ENCODE measurements around the gene TSPAN9. TPM values are rescaled to one million over a fixed set of nuclear protein-coding genes. Genes with fewer than 3 reads are reported as not detected.

Gene TSPAN9
- total RNA-seq, 1 experiment from 2014 or later = 13.2 TPM

DNA sequence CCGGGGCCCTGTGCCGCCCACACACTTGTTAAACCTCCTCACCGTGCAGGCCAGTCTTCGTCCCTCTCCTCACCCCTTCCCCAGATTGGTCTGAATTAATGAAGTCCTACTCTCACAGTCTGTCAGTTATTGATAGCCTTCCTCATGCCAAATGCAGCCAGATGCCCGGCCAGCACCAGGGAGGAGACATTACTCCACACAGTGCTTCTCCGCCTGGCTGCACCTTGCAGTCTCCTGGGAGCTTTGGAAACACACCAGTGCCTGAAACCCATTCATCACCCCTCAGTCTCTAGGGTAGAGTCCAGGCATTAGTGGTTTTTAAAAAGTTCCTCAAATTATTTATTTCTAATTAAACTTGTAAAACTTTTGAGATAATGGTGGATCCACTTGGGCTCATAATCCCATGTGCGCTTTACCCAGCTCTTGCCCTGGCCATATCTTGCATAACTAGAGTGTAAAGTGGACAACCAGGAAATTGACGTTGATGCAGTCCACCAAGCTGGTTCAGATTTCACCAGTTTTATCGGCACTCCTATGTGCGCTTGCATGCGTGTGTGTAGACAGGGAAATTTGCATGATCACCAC lies 38.2 kb upstream of the TSPAN9 start:
- no peaks in the 10 kb centered on the region for H3K27me3 ChIP-seq (ENCODE audit: insufficient read depth, low read length)
- no TSS peak for BruUV-seq (replicated peaks)
- no peaks in the 10 kb centered on the region for H3K9me3 ChIP-seq (ENCODE audit: control insufficient read depth in 1 of 2, insufficient read depth in 1 of 2, low read depth in 1 of 2, low read length in 2 of 2)
- H4K20me1 ChIP-seq (ENCODE audit: insufficient read depth) = no peaks in the 10 kb centered on the region
- CTCF ChIA-PET = no interaction called here
- TF ChIP-seq SRF (IDR thresholded peaks at IDR 0.05; ENCODE audit: low read depth) (no peak), EZH2phosphoT487 (IDR thresholded peaks at IDR 0.05; ENCODE audit: borderline replicate concordance) (no peak), YY1 (IDR thresholded peaks at IDR 0.05; ENCODE audit: extremely low read depth, insufficient replicate concordance, low read depth, low read length) (no peak)
- peaks cover 4 to 23% of the 10 kb centered on the region in 2 experiments; a peak in 2 of 4 replicates for H3K36me3 ChIP-seq (ENCODE audit: control insufficient read depth in 1 of 2, insufficient read depth in 2 of 2, low read length in 2 of 2)
- no peaks in the 10 kb centered on the region for H3K79me2 ChIP-seq (ENCODE audit: insufficient read depth, low read length)
- H3K4me1 ChIP-seq (ENCODE audit: control insufficient read depth in 1 of 2, insufficient read depth in 2 of 2, low read length in 2 of 2) = peaks cover 0 to under 1% of the 10 kb centered on the region in 2 experiments; a peak in 1 of 4 replicates
- POLR2A ChIA-PET = no interaction called here
- DNase-seq (ENCODE audit: low read depth, low spot score) (no peak), ATAC-seq (no peak)
- no peak overlapping the region for H2AFZ ChIP-seq (ENCODE audit: low read depth, low read length, poor library complexity, severe bottlenecking)
- no peaks in the 10 kb centered on the region for H3K9me2 ChIP-seq (ENCODE audit: insufficient read depth)
- H3K9ac ChIP-seq (ENCODE audit: low read length) = no peak overlapping the region
- H3K4me2 ChIP-seq (ENCODE audit: low read length) = no peak overlapping the region
- H3K4me3 ChIP-seq (replicated peaks in 1 of 2; ENCODE audit: low read depth in 1 of 2, low read length in 2 of 2) = no peak overlapping the region
- intact Hi-C loops (cut with micrococcal nuclease) = no loop called here
- RAD21 ChIA-PET (ENCODE audit: low non-redundant PET in 1 of 2, low total read pairs in 2 of 2, uncharacterized antibody in 2 of 2, unreplicated experiment in 2 of 2) = no interaction called here
- no peak overlapping the region for H3K27ac ChIP-seq (ENCODE audit: low read depth, low read length)

DNA sequence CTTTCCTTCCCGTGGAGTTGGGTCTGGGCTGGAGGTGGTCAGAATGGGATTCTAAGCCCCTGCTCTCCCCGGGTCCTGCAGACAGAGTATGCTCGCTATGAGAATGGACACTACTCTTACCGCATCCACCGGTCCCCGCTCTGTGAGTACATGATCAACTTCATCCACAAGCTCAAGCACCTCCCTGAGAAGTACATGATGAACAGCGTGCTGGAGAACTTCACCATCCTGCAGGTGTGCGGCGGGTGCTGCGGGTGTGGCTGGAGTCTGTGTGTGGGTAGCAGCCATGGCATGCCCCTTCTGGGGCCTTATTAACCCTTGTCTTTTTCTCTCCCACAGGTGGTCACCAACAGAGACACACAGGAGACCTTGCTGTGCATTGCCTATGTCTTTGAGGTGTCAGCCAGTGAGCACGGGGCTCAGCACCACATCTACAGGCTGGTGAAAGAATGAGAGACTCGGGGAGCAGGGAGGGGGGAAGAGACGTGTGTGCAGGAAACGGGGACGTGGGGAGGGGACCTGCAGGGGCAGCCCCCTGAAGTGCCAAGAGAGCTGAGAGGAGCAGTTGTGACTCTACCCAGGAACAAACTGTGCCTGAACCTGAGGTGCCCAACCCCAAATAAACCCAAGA lies 37.0 kb upstream of the TSPAN9 start:
- no peaks in the 10 kb centered on the region for H4K20me1 ChIP-seq (ENCODE audit: insufficient read depth)
- H3K9me2 ChIP-seq (ENCODE audit: insufficient read depth) = no peaks in the 10 kb centered on the region
- POLR2A ChIA-PET = no interaction called here
- H3K9me3 ChIP-seq (ENCODE audit: control insufficient read depth in 1 of 2, insufficient read depth in 1 of 2, low read depth in 1 of 2, low read length in 2 of 2) = no peaks in the 10 kb centered on the region
- H3K36me3 ChIP-seq (ENCODE audit: control insufficient read depth in 1 of 2, insufficient read depth in 2 of 2, low read length in 2 of 2) = peaks cover 4 to 23% of the 10 kb centered on the region in 2 experiments; a peak in 2 of 4 replicates
- intact Hi-C loops (cut with micrococcal nuclease) = loop anchor here (2.0 to 5.0 kb wide), 2 partner anchors 155 to 298 kb away; no protein-coding TSS in a partner anchor
- DNase-seq (ENCODE audit: low read depth, low spot score) = no peak
- no peak overlapping the region for H3K9ac ChIP-seq (ENCODE audit: low read length)
- H3K4me1 ChIP-seq (ENCODE audit: control insufficient read depth in 1 of 2, insufficient read depth in 2 of 2, low read length in 2 of 2) = no peaks in the 10 kb centered on the region
- CTCF ChIA-PET = no interaction called here
- no peak overlapping the region for H3K27ac ChIP-seq (ENCODE audit: low read depth, low read length)
- no peak overlapping the region for H3K4me3 ChIP-seq (replicated peaks in 1 of 2; ENCODE audit: low read depth in 1 of 2, low read length in 2 of 2)
- RAD21 ChIA-PET (ENCODE audit: low non-redundant PET in 1 of 2, low total read pairs in 2 of 2, uncharacterized antibody in 2 of 2, unreplicated experiment in 2 of 2) = no interaction called here
- ATAC-seq = no peak
- TF ChIP-seq FOSL1 (IDR thresholded peaks at IDR 0.05; ENCODE audit: low read depth) (no peak), ZNF274 (IDR thresholded peaks at IDR 0.05; ENCODE audit: low read depth, low read length) (no peak), TCF7L2 (IDR thresholded peaks at IDR 0.05; ENCODE audit: borderline replicate concordance, extremely low read depth, insufficient read depth, insufficient read length) (no peak), CEBPB (IDR thresholded peaks at IDR 0.05; ENCODE audit: low read depth) (no peak), ELF1 (IDR thresholded peaks at IDR 0.05; ENCODE audit: borderline replicate concordance, low read depth) (no peak), YY1 (IDR thresholded peaks at IDR 0.05; ENCODE audit: extremely low read depth, insufficient replicate concordance, low read depth, low read length) (no peak), EGR1 (IDR thresholded peaks at IDR 0.05; ENCODE audit: low read depth) (no peak)
- TF ChIP-seq, protein P1, sequence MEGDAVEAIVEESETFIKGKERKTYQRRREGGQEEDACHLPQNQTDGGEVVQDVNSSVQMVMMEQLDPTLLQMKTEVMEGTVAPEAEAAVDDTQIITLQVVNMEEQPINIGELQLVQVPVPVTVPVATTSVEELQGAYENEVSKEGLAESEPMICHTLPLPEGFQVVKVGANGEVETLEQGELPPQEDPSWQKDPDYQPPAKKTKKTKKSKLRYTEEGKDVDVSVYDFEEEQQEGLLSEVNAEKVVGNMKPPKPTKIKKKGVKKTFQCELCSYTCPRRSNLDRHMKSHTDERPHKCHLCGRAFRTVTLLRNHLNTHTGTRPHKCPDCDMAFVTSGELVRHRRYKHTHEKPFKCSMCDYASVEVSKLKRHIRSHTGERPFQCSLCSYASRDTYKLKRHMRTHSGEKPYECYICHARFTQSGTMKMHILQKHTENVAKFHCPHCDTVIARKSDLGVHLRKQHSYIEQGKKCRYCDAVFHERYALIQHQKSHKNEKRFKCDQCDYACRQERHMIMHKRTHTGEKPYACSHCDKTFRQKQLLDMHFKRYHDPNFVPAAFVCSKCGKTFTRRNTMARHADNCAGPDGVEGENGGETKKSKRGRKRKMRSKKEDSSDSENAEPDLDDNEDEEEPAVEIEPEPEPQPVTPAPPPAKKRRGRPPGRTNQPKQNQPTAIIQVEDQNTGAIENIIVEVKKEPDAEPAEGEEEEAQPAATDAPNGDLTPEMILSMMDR (IDR thresholded peaks at IDR 0.05 in 2 of 3, conservative IDR thresholded peaks at IDR 0.05 in 1 of 3; ENCODE audit: borderline replicate concordance in 1 of 3, insufficient read depth in 1 of 3, low read depth in 2 of 3, low read length in 2 of 3) = no peak
- TF ChIP-seq, protein P2, sequence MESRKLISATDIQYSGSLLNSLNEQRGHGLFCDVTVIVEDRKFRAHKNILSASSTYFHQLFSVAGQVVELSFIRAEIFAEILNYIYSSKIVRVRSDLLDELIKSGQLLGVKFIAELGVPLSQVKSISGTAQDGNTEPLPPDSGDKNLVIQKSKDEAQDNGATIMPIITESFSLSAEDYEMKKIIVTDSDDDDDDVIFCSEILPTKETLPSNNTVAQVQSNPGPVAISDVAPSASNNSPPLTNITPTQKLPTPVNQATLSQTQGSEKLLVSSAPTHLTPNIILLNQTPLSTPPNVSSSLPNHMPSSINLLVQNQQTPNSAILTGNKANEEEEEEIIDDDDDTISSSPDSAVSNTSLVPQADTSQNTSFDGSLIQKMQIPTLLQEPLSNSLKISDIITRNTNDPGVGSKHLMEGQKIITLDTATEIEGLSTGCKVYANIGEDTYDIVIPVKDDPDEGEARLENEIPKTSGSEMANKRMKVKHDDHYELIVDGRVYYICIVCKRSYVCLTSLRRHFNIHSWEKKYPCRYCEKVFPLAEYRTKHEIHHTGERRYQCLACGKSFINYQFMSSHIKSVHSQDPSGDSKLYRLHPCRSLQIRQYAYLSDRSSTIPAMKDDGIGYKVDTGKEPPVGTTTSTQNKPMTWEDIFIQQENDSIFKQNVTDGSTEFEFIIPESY (IDR thresholded peaks at IDR 0.05; ENCODE audit: extremely low read depth, insufficient replicate concordance, low read length) = no peak
- H2AFZ ChIP-seq (ENCODE audit: low read depth, low read length, poor library complexity, severe bottlenecking) = no peak overlapping the region
- no peaks in the 10 kb centered on the region for H3K27me3 ChIP-seq (ENCODE audit: insufficient read depth, low read length)
- BruUV-seq (replicated peaks) = no TSS peak
- H3K4me2 ChIP-seq (ENCODE audit: low read length) = no peak overlapping the region
- no peaks in the 10 kb centered on the region for H3K79me2 ChIP-seq (ENCODE audit: insufficient read depth, low read length)

Data from HCT116 (cell line).